HG03175 (cell line): ENCODE measurements around the gene BLTP3B.

Experiments used
- ATAC-seq: cut with Tn5 transposase; IDR thresholded peaks from one replicate; pipeline ENCODE4 v1.9.1; 2021; ENCODE audit warnings: mild to moderate bottlenecking, moderate library complexity; ENCODE audit not compliant: unreplicated experiment

BLTP3B gene

DNA sequence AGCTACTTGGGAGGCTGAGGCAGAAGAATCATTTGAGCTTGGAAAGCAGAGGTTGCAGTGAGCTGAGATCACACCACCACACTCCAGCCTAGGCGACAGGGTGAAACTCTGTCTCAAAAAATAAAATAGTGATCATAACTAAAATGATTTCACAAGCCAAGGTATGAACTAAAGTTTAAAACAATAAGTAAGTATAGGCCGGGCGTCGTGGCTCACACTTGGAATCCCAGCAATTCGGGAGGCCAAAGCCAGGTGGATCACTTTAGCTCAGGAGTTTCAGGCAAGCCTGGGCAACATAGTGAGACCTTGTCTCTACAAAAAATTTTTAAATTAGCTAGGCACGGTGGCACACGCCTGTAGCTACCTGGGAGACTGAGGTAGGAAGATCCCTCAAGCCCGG, 27.4 kb downstream of the BLTP3B start:
- ATAC-seq: no peak

DNA sequence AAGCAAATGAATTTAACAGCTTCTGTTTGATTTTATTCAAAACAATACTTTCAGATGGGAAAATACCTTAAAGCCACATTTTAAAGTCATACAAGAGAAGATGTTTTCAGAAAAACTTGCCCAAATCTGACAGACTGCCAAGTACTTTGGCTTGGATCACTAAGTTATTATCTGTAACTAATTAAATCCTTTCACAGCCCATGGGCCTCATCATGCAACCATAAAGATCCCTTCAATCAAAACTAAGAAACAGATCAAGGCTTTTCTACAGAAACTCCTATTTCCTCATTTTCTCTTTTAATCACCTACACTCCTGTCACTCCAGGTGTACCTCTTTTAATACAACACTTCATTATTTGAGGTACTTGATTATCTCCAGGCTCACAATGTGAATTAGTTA, 28.1 kb downstream of the BLTP3B start:
- peak; percentile 71 for ATAC-seq

DNA sequence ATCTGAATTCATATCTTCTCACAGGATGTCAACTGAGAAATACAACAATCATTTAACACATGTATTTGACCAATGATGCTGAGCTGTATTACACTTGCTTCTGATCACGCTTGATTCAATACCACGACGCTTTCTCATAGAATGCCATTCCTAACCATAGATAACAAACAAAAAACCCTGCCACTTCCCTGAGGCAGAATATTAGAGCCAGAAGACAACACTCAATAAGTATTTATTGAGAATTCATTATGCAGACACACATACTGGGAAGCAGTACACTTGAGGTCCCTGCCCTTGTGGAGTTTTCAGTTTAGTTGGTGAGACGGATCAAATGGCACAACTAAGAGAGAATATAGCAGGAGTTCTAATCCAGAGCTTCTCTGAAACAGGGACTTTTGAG, 32.4 kb downstream of the BLTP3B start:
- ATAC-seq: no peak

DNA sequence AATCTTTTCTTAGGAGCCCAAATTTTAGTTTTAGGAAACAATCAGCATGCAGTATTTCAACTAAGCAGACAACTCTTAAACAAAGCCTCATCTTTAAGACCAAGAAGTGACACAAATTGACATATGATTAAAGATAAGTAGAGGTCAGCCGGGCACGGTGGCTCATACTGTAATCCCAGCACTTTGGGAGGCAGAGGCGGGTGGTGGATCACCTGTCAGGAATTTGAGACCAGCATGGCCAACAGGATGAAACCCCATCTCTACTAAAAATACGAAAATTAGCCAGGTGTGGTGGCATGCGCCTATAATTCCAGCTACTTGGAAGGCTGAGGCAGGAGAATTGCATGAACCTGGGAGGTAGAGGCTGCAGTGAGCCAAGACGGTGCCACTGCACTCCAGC, 35.8 kb downstream of the BLTP3B start:
- ATAC-seq: no peak

DNA sequence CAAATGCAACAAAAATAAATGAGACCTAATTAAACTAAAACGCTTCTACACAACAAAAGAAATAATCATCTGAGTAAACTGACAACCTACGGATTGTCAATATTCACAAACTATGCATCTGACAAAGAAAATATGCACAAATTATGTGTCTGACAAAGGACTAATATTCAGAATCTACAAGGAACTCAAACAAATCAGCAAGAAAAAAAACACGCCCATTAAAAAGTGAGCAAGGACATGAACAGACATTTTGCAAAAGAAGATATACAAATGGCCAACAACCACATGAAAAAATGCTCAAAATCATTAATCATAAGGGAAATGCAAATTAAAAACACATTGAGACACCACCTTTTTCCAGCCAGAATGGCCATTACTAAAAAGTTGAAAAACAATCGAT, 37.0 kb downstream of the BLTP3B start:
- ATAC-seq: no peak

DNA sequence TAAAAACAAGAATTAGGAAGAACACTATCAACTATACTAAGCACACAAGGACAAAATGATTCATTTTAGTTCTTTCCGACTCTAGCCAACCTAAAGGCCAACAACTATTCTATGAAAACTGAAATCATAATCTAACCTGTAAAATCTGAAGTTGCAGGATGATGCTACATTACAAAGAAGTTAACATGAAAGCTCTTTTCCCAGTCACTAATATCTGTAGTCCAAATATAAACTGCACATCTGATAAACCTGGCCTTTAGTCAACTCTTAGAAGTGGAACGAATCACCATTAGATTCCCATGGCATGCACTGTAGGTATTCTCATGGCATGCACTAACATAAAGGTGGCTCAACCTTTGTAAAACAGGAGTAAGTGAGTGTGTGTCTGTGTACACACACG, 41.7 kb downstream of the BLTP3B start:
- no peak for ATAC-seq
